Activated T-helper 1 cell treated with anti-CD3 and anti-CD28 coated beads, Interleukin-12 subunit alpha, Interleukin-12 subunit beta, Interleukin-2, Interleukin-4 antibody, amounts not matched to agents 30 ng/mL and 10 ng/mL and 1 ng/mL, durations not matched to agents 14 hours and 24 hours and 36 hours (primary cell): ENCODE measurements around the gene SLC31A1. TPM values are rescaled to one million over a fixed set of nuclear protein-coding genes. Genes with fewer than 3 reads are reported as not detected.

Experiments
- DNase-seq: peaks from one replicate; pipeline ENCODE4 v3.0.0; 2021; ENCODE audit warnings: low spot score
- H3K27ac Mint-ChIP-seq: one replicate; pipeline ENCODE4 v1.8.0; 2021; ENCODE audit warnings: mild to moderate bottlenecking, mixed read lengths
- H3K27me3 Mint-ChIP-seq: one replicate; pipeline ENCODE4 v1.8.0; 2022; ENCODE audit warnings: mild to moderate bottlenecking, moderate library complexity, mixed read lengths; ENCODE audit not compliant: insufficient read depth
- H3K36me3 Mint-ChIP-seq: one replicate; pipeline ENCODE4 v1.8.0; 2021; ENCODE audit warnings: low read depth, mixed read lengths
- H3K4me1 Mint-ChIP-seq: one replicate; pipeline ENCODE4 v1.8.0; 2021; ENCODE audit warnings: low read depth, mixed read lengths
- H3K4me3 Mint-ChIP-seq: one replicate; pipeline ENCODE4 v1.8.0; 2021; ENCODE audit warnings: mild to moderate bottlenecking, moderate library complexity, mixed read lengths
- H3K9me3 Mint-ChIP-seq: one replicate; pipeline ENCODE4 v1.8.0; 2021; ENCODE audit warnings: mixed read lengths
- intact Hi-C: fragments of 100-400 bp; cut with micrococcal nuclease; formaldehyde crosslinking; loops from one replicate; pipeline ENCODE4 v1.15.1; 2024
- total RNA-seq: library from RNA; stranded (reverse); gene quantifications from 2 replicates; pipeline ENCODE4 v1.2.3, GENCODE V29; 2022

SLC31A1 gene
- total RNA-seq: 16.1 and 17.6 TPM in 2 replicates

DNA sequence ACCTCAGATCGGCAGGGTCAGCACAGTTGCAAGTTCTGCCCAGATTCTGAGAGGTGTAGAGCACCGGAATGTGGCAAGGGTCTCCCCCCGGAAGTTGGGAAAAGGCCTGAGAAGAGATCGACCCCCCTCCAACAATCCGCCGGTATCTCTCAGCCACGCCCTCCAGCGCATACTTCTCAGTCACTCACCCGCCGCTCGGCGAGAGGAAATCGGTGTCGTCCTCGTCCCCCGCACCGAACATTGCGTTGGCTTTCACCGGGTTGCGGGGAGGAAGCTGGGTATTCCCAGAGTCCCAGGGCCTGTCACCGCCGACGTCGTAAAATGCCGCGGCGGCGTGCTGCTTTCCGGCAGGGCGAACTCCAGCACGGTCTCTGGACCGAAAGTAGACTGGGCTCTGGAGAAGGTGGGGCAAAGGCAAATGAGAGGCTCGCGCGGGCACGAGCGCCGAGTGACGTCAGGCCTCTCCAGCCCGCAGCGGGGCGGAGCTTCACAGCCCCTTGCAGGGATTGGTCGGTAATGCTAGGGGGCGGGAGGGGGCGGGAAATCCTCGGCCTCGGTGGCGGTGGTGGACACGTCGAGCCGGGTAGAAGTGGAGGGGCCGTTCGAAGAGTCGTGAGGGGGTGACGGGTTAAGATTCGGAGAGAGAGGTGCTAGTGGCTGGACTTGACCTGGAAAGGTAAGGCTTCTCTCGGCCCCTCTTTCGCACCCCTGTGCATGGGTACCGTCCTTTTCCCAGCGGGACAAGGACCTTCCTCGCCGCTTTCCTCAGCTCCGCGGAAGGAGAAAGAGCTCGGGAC is at the start of gene SLC31A1, which contains the start of gene FKBP15:
SLC31A1 (plus strand) TSS at position 542 of the 797 bp plus-strand sequence. CDS start 34,605 bp downstream, outside the sequence.
FKBP15 (minus strand) TSS at position 275 of the 797 bp plus-strand sequence; CDS start at position 241, 34 bp downstream.
- no peaks in the 10 kb centered on the region for H3K27me3 Mint-ChIP-seq
- intact Hi-C loops: loop anchor here (1.0 to 10.0 kb wide), 15 partner anchors 54 to 1736 kb away; partner anchors contain the start of genes ALAD, ATP6V1G1, C9orf43 and CDC26
- H3K4me3 Mint-ChIP-seq: peak within 1 kb of the TSS; percentile 98
- DNase-seq: peak; percentile 96
- peaks cover 64% of the 10 kb centered on the region for H3K4me1 Mint-ChIP-seq
- H3K36me3 Mint-ChIP-seq: peaks cover 15% of the 10 kb centered on the region
- H3K9me3 Mint-ChIP-seq: no peaks in the 10 kb centered on the region
- peak within 1 kb of the TSS; percentile 97 for H3K27ac Mint-ChIP-seq

DNA sequence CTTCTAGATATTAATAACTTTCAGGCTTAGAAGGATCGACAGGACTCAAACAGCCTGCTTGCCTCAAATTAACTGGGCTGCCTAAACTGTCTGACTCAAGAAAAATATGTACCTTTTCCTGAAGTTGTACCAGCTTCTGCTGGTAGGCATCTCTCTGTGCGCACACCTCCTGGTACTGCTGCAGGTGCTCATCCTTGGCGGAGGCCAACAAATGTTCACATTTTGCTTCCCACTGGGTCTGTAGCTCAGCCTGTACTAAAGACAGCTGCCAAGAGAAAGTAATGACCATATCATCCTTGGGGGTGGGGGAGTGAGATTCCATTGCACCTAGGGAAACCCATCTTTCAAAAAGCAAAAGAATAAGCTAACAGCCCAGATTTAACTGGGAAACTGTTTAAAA is 48.0 kb upstream of the SLC31A1 start:
- peaks cover 3% of the 10 kb centered on the region for H3K9me3 Mint-ChIP-seq
- no peak overlapping the region for H3K27ac Mint-ChIP-seq
- DNase-seq: no peak
- H3K36me3 Mint-ChIP-seq: peaks cover 71% of the 10 kb centered on the region
- intact Hi-C loops: no loop called here
- no peaks in the 10 kb centered on the region for H3K27me3 Mint-ChIP-seq
- H3K4me1 Mint-ChIP-seq: no peaks in the 10 kb centered on the region
- no peak overlapping the region for H3K4me3 Mint-ChIP-seq

DNA sequence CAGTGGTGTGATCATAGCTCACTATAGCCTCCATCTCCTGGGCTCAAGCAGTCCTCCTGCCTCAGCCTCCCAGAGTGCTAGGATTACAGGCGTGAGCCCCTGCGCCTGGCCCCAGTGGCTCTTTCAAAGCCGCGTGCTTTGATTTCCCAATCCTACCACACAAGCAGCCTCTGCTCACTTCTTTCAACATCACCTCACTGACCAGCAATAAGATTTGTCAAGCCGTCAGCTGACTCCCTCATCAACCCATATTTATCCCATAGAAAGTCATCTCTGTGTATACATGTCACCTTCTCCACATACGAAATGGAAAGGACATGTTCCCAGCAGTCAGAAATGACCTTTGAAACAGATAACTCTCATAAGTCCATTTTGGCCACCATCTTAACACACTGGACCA is 44.5 kb upstream of the SLC31A1 start:
- Mint-ChIP-seq H3K27me3 (no peaks in the 10 kb centered on the region), H3K36me3 (peaks cover 59% of the 10 kb centered on the region), H3K4me3 (no peak overlapping the region), H3K27ac (no peak overlapping the region), H3K4me1 (no peaks in the 10 kb centered on the region), H3K9me3 (peaks cover 3% of the 10 kb centered on the region)
- DNase-seq: no peak
- intact Hi-C loops: no loop called here

DNA sequence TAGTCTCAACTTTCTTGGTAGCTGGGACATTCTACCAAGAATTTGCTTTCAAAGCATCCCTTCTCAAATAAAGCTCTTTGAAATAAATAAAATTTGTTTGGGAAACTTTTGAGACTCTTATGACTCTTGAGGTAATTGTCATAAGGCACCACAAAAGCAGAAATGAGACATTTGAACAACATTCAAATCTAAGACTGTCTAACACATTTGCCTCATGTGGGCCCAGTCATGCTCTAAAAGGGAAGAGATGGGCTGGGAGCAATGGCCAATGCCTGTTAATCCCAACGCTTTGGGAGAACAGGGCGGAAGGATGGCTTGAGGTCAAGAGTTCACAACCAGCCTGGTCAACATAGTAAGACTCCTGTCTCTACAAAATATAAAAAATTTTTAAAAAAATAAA is 44.1 kb upstream of the SLC31A1 start:
- no peak for DNase-seq
- H3K36me3 Mint-ChIP-seq: peaks cover 60% of the 10 kb centered on the region
- peaks cover 3% of the 10 kb centered on the region for H3K9me3 Mint-ChIP-seq
- no peaks in the 10 kb centered on the region for H3K4me1 Mint-ChIP-seq
- no peaks in the 10 kb centered on the region for H3K27me3 Mint-ChIP-seq
- H3K27ac Mint-ChIP-seq: no peak overlapping the region
- no peak overlapping the region for H3K4me3 Mint-ChIP-seq
- intact Hi-C loops: no loop called here

DNA sequence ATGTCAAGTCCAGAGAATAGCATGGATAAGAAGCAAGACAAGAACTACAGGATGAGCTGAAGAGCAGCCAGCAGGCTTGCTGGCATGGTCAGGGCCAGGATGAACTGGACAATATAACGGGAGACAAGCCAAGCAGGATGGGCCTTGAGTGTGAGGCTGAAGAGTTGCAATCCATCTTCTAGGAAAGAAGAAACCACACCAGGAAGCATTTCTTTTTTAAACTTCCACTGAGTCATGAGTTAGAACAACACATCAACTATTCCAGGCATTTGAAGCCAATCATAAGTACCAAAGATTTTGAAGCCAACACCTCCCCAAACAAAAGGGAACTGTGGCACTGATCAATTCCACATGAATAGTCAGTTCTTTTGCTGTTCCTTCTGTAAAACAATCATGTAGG is 43.3 kb upstream of the SLC31A1 start:
- H3K9me3 Mint-ChIP-seq: no peaks in the 10 kb centered on the region
- H3K4me1 Mint-ChIP-seq: no peaks in the 10 kb centered on the region
- no peaks in the 10 kb centered on the region for H3K27me3 Mint-ChIP-seq
- intact Hi-C loops: no loop called here
- no peak overlapping the region for H3K27ac Mint-ChIP-seq
- peaks cover 59% of the 10 kb centered on the region for H3K36me3 Mint-ChIP-seq
- DNase-seq: no peak
- no peak overlapping the region for H3K4me3 Mint-ChIP-seq

DNA sequence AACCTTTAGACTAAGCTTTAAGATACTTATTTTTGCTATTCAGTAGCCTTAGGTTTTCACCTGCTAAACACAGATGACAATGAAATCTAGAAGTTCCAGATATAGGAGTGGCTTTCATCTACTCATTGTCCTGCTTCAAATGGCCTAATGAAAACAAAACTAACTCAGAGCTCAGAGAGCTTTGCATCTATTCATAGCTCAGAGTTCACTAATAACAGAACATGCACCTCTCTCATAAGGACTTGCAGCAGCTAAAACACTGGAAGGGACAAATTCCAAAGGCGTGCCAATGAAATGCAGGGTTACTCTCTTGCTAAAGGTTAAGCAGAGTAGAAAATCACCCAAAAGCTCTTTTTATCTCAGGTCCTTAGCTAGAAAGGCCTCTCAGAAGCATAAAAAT is 41.5 kb upstream of the SLC31A1 start:
- no peaks in the 10 kb centered on the region for H3K4me1 Mint-ChIP-seq
- no peaks in the 10 kb centered on the region for H3K27me3 Mint-ChIP-seq
- intact Hi-C loops: no loop called here
- no peak overlapping the region for H3K27ac Mint-ChIP-seq
- H3K4me3 Mint-ChIP-seq: no peak overlapping the region
- H3K36me3 Mint-ChIP-seq: peaks cover 60% of the 10 kb centered on the region
- DNase-seq: no peak
- H3K9me3 Mint-ChIP-seq: no peaks in the 10 kb centered on the region

DNA sequence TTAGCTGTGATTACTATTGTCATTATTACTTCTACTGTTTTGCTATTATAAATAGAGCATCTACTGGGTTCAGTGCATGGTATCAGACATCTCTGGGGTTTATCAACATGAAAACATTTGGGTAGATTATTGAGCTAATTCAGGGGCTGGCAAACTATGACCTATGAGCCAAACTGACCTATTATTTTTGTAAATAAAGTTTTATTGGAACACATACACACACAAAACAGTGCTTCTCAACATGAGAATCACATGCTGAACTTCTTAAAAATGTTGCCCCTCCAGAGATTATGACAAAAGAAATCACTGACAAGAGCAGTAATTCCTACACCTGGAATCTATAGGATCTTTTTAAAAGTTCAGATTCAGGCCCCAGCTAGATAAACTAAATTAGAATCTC is 40.2 kb upstream of the SLC31A1 start:
- Mint-ChIP-seq H3K27ac (no peak overlapping the region), H3K4me1 (no peaks in the 10 kb centered on the region), H3K27me3 (no peaks in the 10 kb centered on the region), H3K36me3 (peaks cover 65% of the 10 kb centered on the region), H3K4me3 (no peak overlapping the region), H3K9me3 (no peaks in the 10 kb centered on the region)
- no peak for DNase-seq
- intact Hi-C loops: no loop called here

DNA sequence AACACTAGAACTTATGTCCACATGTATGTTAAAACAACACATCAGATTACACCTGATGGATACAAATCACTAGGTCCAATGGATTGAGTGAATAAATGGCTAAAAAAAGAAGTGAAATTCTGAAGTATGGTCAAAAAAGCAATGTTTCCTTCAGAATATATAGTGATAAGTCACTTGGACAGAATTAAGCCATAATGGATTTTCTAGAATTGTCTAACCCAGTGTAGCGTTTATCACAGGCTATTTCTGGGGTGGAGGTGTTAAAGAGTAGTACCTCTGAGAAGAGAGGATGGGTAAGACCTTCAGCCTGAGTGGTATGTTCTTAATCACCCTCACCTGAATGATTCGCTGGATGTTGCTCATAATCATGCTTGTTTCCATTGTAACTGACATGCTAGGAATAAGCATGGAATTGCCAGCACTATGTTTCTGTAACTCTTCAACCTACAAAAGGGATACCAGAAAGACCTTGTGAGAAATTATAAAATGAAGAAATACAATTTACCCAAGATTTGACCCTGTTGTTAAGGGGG is 37.3 kb upstream of the SLC31A1 start:
- Mint-ChIP-seq H3K36me3 (peaks cover 57% of the 10 kb centered on the region), H3K27me3 (no peaks in the 10 kb centered on the region), H3K4me3 (no peak overlapping the region), H3K27ac (no peak overlapping the region), H3K4me1 (peaks cover 7% of the 10 kb centered on the region), H3K9me3 (no peaks in the 10 kb centered on the region)
- no peak for DNase-seq
- intact Hi-C loops: no loop called here

DNA sequence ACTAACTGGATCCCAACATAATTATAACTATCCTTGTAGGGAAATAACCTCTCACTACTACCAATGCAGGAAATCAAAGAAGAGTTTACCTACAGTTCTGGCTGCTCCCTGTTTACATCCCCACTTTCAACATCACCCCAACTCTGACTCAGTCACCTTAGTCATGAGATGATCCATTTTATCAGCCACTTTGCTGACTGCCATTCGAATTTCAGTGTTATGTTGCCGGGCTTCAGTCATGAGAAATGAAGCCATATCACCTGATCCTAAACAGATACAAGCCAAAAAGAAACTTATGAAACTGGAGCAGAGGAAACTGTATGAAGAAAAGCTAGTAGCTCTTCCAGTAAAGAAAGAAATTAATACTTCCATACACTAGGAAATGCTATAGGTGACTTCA is 36.8 kb upstream of the SLC31A1 start:
- no peak overlapping the region for H3K27ac Mint-ChIP-seq
- no peaks in the 10 kb centered on the region for H3K27me3 Mint-ChIP-seq
- H3K9me3 Mint-ChIP-seq: no peaks in the 10 kb centered on the region
- peaks cover 54% of the 10 kb centered on the region for H3K36me3 Mint-ChIP-seq
- DNase-seq: no peak
- intact Hi-C loops: no loop called here
- no peak overlapping the region for H3K4me3 Mint-ChIP-seq
- H3K4me1 Mint-ChIP-seq: peaks cover 7% of the 10 kb centered on the region

DNA sequence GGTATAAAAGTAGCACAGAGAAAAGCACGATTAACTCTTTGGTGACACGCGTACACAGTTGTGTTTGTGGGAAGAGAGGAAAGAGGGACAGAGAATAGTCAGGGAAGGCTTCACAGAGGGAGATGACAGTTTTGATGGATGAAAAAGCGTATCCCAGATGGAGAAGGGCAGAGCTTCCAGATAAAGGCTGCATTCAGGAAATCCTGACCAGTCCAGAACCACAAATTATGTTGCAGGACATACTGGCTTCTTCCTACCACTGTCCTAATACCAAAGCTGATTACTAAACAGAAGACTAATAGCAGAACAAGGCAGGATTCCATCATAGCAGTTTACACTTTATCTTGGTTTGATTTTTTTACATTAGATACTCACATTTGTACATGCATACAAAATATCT is 36.1 kb upstream of the SLC31A1 start:
- no peaks in the 10 kb centered on the region for H3K9me3 Mint-ChIP-seq
- no peaks in the 10 kb centered on the region for H3K27me3 Mint-ChIP-seq
- H3K4me1 Mint-ChIP-seq: peaks cover 7% of the 10 kb centered on the region
- peak overlapping the region; percentile 4 for H3K27ac Mint-ChIP-seq
- H3K36me3 Mint-ChIP-seq: peaks cover 55% of the 10 kb centered on the region
- intact Hi-C loops: no loop called here
- no peak for DNase-seq
- no peak overlapping the region for H3K4me3 Mint-ChIP-seq

DNA sequence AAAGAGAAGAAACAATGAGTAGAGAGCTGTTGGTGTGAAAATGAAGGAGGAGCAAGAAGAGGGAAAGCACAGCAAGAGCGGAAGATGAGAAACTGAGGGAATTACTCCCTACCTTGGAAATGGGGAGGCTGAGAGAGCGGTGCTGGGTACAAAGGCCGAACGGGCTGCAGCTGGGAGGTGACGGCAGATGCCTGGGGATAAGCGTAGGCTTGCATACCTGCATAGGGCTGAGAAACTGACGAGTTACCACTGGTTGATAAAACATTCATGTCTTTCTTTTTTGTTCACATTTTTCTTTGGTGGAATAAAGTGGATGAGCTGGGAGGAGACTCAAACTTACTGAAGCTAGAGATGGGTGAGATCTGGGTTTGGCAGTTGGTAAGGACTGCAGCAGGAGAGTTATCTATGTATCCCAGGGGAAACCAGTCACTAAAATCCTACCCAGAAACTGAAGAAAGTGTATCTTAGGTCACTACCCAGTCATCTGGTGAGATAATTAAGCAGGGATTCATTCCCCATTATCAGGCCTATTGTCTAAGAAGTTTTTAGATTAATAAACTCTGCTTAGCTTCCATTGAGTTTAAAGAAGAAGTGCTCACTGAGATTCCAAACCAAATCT is 35.1 kb upstream of the SLC31A1 start:
- H3K36me3 Mint-ChIP-seq: peaks cover 58% of the 10 kb centered on the region
- no peaks in the 10 kb centered on the region for H3K9me3 Mint-ChIP-seq
- DNase-seq: no peak
- no peaks in the 10 kb centered on the region for H3K27me3 Mint-ChIP-seq
- H3K27ac Mint-ChIP-seq: peak overlapping the region; percentile 6
- peaks cover 7% of the 10 kb centered on the region for H3K4me1 Mint-ChIP-seq
- no peak overlapping the region for H3K4me3 Mint-ChIP-seq
- intact Hi-C loops: no loop called here

DNA sequence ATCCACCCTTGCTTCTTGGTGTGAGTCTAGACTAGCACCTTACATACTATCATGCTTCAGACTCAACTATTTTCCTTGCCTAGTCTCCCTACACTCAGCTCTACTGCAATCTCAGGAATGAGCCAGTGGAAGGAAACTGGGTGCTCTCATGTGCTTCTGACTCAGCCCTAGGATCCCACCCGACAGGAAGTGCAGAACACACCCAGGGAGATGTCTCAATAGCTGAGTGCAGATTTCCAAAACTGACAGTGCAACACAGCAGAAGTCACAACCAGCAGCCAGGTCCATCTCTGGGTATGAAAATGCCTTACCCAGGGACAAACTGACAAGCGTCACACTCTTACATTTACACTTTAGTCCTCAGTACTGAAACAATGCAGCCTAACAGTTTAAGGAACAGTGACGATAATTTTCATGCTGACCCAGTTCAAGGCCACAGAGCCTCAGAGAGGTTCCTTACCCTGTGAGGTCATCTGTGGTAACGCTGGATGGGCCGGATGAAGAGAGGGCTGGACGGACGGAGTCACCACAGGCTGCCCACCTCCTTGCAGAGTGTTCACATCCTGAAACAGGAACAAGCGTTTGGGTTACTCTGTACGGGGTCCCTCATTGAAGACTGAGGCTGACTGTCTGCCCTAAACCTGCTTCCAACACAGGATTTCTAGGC is 33.3 kb upstream of the SLC31A1 start:
- H3K4me1 Mint-ChIP-seq: peaks cover 7% of the 10 kb centered on the region
- H3K27me3 Mint-ChIP-seq: no peaks in the 10 kb centered on the region
- H3K36me3 Mint-ChIP-seq: peaks cover 48% of the 10 kb centered on the region
- no peak overlapping the region for H3K27ac Mint-ChIP-seq
- H3K4me3 Mint-ChIP-seq: no peak overlapping the region
- no peaks in the 10 kb centered on the region for H3K9me3 Mint-ChIP-seq
- no peak for DNase-seq
- intact Hi-C loops: no loop called here

DNA sequence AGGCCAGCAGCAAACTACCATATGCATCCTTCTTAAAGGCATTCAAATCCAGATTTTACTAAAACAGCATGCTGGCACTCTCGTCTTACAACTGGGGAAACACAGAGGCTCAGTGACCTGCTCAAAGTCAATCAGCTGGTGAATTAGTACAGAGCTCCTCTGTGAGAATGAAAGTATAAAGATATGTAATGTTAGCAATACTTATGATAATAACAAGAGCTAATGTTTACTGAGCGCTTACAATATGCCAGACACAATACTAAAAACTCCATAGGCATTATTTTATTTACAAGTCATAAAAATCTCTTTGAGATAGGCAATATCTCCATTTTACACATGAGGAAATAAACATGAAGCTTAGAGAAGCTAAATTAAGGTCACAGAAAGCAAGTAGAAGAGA is 28.9 kb upstream of the SLC31A1 start:
- Mint-ChIP-seq H3K36me3 (peaks cover 40% of the 10 kb centered on the region), H3K27me3 (no peaks in the 10 kb centered on the region), H3K4me1 (peaks cover 7% of the 10 kb centered on the region), H3K4me3 (no peak overlapping the region), H3K27ac (no peak overlapping the region), H3K9me3 (no peaks in the 10 kb centered on the region)
- intact Hi-C loops: no loop called here
- no peak for DNase-seq
